ENCODE data around the gene LIN28A.
"Not testable (repeated sequence)": the region's sequence is repeated elsewhere in the genome, so short reads cannot be mapped to it uniquely, and the experiment has no call there.

The LIN28A gene

GRCh38 chr1:26410706-26411623, at the start of gene LIN28A:
TSS of gene LIN28A (plus strand) at chr1:26410817. CDS start at chr1:26410892, 75 bp downstream.
- no peak for DNase-seq (ENCODE audit: low spot score)

- DNase-seq (ENCODE audit: low spot score) = no peak
Observed at GRCh38 chr1:26361605-26362122, 49.0 kb upstream of the LIN28A start.

GRCh38 chr1:26362331-26362730, 48.3 kb upstream of the LIN28A start:
- DNase-seq (ENCODE audit: low spot score) = no peak

- DNase-seq (ENCODE audit: low spot score) = peak; percentile 84
Observed at GRCh38 chr1:26363549-26364448, 46.8 kb upstream of the LIN28A start.

GRCh38 chr1:26364956-26365355, 45.7 kb upstream of the LIN28A start:
- no peak for DNase-seq (ENCODE audit: low spot score)

- DNase-seq (ENCODE audit: low spot score) = no peak
Observed at GRCh38 chr1:26367441-26367840, 43.2 kb upstream of the LIN28A start.

- no peak for DNase-seq (ENCODE audit: low spot score)
Observed at GRCh38 chr1:26368006-26368405, 42.6 kb upstream of the LIN28A start.

GRCh38 chr1:26368486-26368885, 42.1 kb upstream of the LIN28A start:
- DNase-seq (ENCODE audit: low spot score) = no peak

- no peak for DNase-seq (ENCODE audit: low spot score)
Observed at GRCh38 chr1:26370591-26371382, 39.8 kb upstream of the LIN28A start.

GRCh38 chr1:26372039-26372438, 38.6 kb upstream of the LIN28A start:
- no peak for DNase-seq (ENCODE audit: low spot score)

- DNase-seq (ENCODE audit: low spot score) = not testable (repeated sequence)
Observed at GRCh38 chr1:26372611-26373010, 38.0 kb upstream of the LIN28A start, which contains the start of gene ZNF683. TSS of gene ZNF683 (minus strand) at chr1:26372750. CDS start at chr1:26368571, 4,179 bp downstream.

- no peak for DNase-seq (ENCODE audit: low spot score)
Observed at GRCh38 chr1:26373281-26373680, 37.3 kb upstream of the LIN28A start.

- no peak for DNase-seq (ENCODE audit: low spot score)
Observed at GRCh38 chr1:26373789-26374188, 36.8 kb upstream of the LIN28A start.

GRCh38 chr1:26374361-26374760, 36.3 kb upstream of the LIN28A start:
- not testable (repeated sequence) for DNase-seq (ENCODE audit: low spot score)

- DNase-seq (ENCODE audit: low spot score) = no peak
Observed at GRCh38 chr1:26375081-26375480, 35.5 kb upstream of the LIN28A start.

GRCh38 chr1:26376050-26376449, 34.6 kb upstream of the LIN28A start:
- no peak for DNase-seq (ENCODE audit: low spot score)

- peak; percentile 79 for DNase-seq (ENCODE audit: low spot score)
Observed at GRCh38 chr1:26378088-26378878, 32.3 kb upstream of the LIN28A start.

GRCh38 chr1:26378879-26379251, 31.8 kb upstream of the LIN28A start:
- no peak for DNase-seq (ENCODE audit: low spot score)

- no peak for DNase-seq (ENCODE audit: low spot score)
Observed at GRCh38 chr1:26384076-26384475, 26.5 kb upstream of the LIN28A start.

- DNase-seq (ENCODE audit: low spot score) = not testable (repeated sequence)
Observed at GRCh38 chr1:26385063-26385462, 25.6 kb upstream of the LIN28A start.

GRCh38 chr1:26387447-26387846, 23.2 kb upstream of the LIN28A start:
- DNase-seq (ENCODE audit: low spot score) = no peak
